Mesothelial cell of epicardium (in vitro differentiated cells): ENCODE data around the gene TBC1D22A. TPM values are rescaled to one million over a fixed set of nuclear protein-coding genes. Genes with fewer than 3 reads are reported as not detected.
"Not testable (repeated sequence)": the region's sequence is repeated elsewhere in the genome, so short reads cannot be mapped to it uniquely, and the experiment has no call there.

ENCODE experiments used
- DNase-seq, 2 experiments: peaks; one replicate each; pipeline ENCODE4 v3.0.0; 2021; ENCODE audit warnings: low spot score in 2 of 2; ENCODE audit not compliant: unreplicated experiment in 2 of 2
- H3K27ac Mint-ChIP-seq: 2 replicates; pipeline ENCODE4 v1.8.0; 2021; ENCODE audit warnings: mixed read lengths
- H3K27me3 Mint-ChIP-seq: 2 replicates; pipeline ENCODE4 v1.8.0; 2021; ENCODE audit warnings: low read depth, mixed read lengths
- H3K36me3 Mint-ChIP-seq: 2 replicates; pipeline ENCODE4 v1.8.0; 2021; ENCODE audit warnings: mixed read lengths
- H3K4me1 Mint-ChIP-seq: 2 replicates; pipeline ENCODE4 v1.8.0; 2021; ENCODE audit warnings: mixed read lengths
- H3K4me3 Mint-ChIP-seq: 2 replicates; pipeline ENCODE4 v1.8.0; 2021; ENCODE audit warnings: mild to moderate bottlenecking, moderate library complexity, mixed read lengths
- H3K9me3 Mint-ChIP-seq: 2 replicates; pipeline ENCODE4 v1.8.0; 2021; ENCODE audit warnings: mixed read lengths
- total RNA-seq: library from RNA; stranded (reverse); gene quantifications from 3 replicates; pipeline ENCODE4 v1.2.1, GENCODE V29; 2021
- TF ChIP-seq, protein P1 (sequence below): fragments of 200-600 bp; sonication (generic); IDR thresholded peaks from one replicate; pipeline ENCODE4 v1.5.0; 2021; ENCODE audit warnings: antibody characterized with exemption; ENCODE audit not compliant: unreplicated experiment

TBC1D22A gene
- total RNA-seq, 1 donor from 2014 or later: 26.6 TPM

DNA sequence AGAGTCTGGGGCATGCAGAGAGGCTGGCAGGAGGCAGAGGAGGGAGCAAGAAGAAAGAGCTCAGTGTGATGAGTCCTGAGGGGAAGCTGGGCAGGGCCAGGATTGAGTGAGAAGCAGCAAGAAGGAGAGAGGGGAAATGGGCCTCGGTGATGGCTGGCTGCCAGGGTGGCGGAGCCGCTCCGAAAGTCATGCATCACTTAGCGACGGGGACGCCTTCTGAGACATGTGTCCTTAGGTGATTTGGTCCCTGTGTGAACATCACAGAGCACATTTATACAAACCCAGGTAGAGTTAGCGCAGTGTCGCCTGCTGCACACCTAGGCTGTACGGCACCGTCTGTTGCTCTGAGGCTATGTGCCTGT lies 15.1 kb downstream of the TBC1D22A start:
- no peak overlapping the region for H3K4me3 Mint-ChIP-seq
- peaks cover 46% of the 10 kb centered on the region for H3K4me1 Mint-ChIP-seq
- no peaks in the 10 kb centered on the region for H3K36me3 Mint-ChIP-seq
- peak in 1 of 2 experiments; percentile 51 for DNase-seq
- peak overlapping the region; percentile 84 for H3K27ac Mint-ChIP-seq
- H3K9me3 Mint-ChIP-seq: no peaks in the 10 kb centered on the region
- H3K27me3 Mint-ChIP-seq: no peaks in the 10 kb centered on the region
- TF ChIP-seq, protein P1, sequence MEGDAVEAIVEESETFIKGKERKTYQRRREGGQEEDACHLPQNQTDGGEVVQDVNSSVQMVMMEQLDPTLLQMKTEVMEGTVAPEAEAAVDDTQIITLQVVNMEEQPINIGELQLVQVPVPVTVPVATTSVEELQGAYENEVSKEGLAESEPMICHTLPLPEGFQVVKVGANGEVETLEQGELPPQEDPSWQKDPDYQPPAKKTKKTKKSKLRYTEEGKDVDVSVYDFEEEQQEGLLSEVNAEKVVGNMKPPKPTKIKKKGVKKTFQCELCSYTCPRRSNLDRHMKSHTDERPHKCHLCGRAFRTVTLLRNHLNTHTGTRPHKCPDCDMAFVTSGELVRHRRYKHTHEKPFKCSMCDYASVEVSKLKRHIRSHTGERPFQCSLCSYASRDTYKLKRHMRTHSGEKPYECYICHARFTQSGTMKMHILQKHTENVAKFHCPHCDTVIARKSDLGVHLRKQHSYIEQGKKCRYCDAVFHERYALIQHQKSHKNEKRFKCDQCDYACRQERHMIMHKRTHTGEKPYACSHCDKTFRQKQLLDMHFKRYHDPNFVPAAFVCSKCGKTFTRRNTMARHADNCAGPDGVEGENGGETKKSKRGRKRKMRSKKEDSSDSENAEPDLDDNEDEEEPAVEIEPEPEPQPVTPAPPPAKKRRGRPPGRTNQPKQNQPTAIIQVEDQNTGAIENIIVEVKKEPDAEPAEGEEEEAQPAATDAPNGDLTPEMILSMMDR: no peak

DNA sequence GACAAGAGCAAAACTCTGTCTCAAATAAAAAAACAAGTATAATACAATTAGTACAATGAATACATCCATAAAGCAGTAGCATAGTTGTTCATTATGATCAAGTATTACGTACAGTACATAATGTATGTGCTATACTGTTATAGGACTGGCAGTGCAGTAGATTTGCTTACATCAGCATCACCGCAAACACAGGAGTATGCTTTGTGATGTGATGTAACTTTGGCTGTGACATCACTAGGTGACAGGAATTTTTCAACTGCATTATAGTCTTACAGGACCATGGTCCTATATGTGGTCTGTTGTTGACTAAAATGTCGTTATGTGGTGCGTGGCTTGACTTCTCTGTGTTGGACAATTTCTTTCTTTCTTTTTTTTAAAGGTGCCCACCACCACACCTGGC lies 16.6 kb downstream of the TBC1D22A start:
- Mint-ChIP-seq H3K4me1 (peaks cover 41% of the 10 kb centered on the region), H3K27me3 (no peaks in the 10 kb centered on the region), H3K9me3 (no peaks in the 10 kb centered on the region), H3K36me3 (no peaks in the 10 kb centered on the region), H3K4me3 (no peak overlapping the region), H3K27ac (no peak overlapping the region)
- TF ChIP-seq, protein P1: no peak
- DNase-seq: no peak

DNA sequence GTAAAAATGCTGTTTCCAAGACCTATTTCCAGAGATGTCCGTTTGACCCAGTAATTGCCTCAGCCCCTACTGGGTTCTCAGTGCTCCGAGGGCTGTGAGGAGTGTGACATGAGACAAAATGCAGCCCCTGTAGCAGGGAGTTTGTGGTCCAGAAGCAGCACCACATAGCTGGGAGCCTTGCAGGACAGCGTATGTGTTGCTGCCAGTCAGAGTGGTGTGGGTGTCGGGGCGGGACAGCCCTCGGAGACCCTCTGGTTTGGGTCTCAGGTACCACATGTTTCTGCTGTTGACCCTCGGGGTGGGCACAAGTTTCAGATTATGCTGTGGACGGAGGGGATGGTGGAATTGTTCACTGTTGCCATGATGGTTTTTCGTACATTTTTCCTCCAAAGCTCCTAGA lies 17.2 kb downstream of the TBC1D22A start:
- H3K27ac Mint-ChIP-seq: no peak overlapping the region
- H3K9me3 Mint-ChIP-seq: no peaks in the 10 kb centered on the region
- TF ChIP-seq, protein P1: no peak
- no peak for DNase-seq
- peaks cover 35% of the 10 kb centered on the region for H3K4me1 Mint-ChIP-seq
- H3K36me3 Mint-ChIP-seq: no peaks in the 10 kb centered on the region
- no peak overlapping the region for H3K4me3 Mint-ChIP-seq
- no peaks in the 10 kb centered on the region for H3K27me3 Mint-ChIP-seq

DNA sequence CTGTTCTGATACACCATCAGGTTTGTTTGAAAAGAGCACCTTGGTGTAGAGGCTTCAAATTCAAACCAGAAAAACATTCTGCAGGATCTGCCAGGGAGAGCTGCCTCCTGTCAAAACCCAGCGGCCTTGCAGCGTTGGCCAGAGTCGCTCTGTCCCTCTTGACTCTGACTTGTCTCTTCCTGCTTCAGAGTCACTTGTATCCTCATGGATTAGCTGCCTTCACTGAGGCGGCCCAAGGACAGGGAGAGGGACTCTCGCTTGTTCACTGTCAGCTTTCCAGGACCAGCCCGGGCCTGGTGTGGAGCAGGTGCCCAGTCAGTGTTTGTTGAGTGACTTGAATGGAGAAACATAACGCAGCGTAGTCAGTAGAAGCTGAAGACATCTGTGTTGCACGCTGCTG lies 18.0 kb downstream of the TBC1D22A start:
- Mint-ChIP-seq H3K27me3 (no peaks in the 10 kb centered on the region), H3K9me3 (no peaks in the 10 kb centered on the region), H3K4me1 (peaks cover 27% of the 10 kb centered on the region), H3K27ac (no peak overlapping the region), H3K4me3 (no peak overlapping the region), H3K36me3 (no peaks in the 10 kb centered on the region)
- no peak for DNase-seq
- TF ChIP-seq, protein P1: no peak

DNA sequence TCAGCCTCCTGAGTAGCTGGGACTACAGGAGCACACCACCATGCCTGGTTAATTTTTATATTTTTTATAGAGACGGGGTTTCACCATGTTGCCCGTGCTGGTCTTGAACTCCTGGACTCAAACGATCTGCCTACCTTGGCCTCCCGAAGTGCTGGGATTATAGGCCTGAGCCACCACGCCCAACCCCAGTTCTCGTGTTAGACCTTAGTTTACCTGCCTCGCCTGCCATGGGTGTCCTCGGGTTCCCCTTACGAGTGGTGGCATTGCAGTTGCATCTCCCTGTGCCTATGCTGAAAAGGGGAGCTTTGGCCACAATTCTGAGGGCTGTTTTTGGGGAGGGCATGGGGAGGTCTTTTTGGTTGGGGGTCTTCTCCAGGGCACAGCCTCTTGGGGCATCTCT lies 18.8 kb downstream of the TBC1D22A start:
- TF ChIP-seq, protein P1: no peak
- no peak overlapping the region for H3K4me3 Mint-ChIP-seq
- H3K27ac Mint-ChIP-seq: no peak overlapping the region
- H3K36me3 Mint-ChIP-seq: no peaks in the 10 kb centered on the region
- no peaks in the 10 kb centered on the region for H3K27me3 Mint-ChIP-seq
- H3K9me3 Mint-ChIP-seq: no peaks in the 10 kb centered on the region
- H3K4me1 Mint-ChIP-seq: peaks cover 18% of the 10 kb centered on the region
- DNase-seq: no peak

DNA sequence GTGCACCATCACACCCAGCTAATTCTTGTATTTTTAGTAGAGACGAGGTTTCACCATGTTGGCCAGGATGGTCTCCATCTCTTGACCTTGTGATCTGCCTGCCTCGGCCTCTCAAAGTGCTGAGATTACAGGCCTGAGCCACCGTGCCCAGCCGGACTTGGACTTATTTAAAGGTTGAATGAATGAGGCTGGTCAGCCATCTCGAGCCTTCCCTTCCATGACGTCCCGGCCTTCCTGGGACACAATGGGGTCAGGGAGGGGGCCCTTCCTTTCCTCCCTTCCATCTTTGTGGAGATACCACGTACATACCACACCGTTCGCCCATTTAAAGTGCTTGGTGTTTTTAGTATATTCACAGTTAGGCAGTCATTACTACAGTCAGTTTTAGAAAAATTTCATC lies 19.8 kb downstream of the TBC1D22A start:
- not testable (repeated sequence) for H3K27ac Mint-ChIP-seq, H3K4me1 Mint-ChIP-seq, H3K27me3 Mint-ChIP-seq, H3K36me3 Mint-ChIP-seq, H3K4me3 Mint-ChIP-seq, H3K9me3 Mint-ChIP-seq, DNase-seq
